WTC11 (cell line): ENCODE measurements around the gene GNG8. TPM values are rescaled to one million over a fixed set of nuclear protein-coding genes. Genes with fewer than 3 reads are reported as not detected.

Experiments used
- ATAC-seq: fragments of 200-7000 bp; cut with Tn5 transposase; 2 replicates; pipeline ENCODE4 v1.10.0; 2021; ENCODE audit warnings: mild to moderate bottlenecking, moderate library complexity
- CTCF ChIA-PET: fragments of 300-600 bp; sonication (Branson Sonifier 250); formaldehyde crosslinking; loops from one replicate; lab custom pipeline; 2021; ENCODE audit warnings: antibody characterized with exemption; lab: Charles Lee
- POLR2A ChIA-PET: fragments of 350-600 bp; sonication (Branson Sonifier 250); formaldehyde crosslinking; loops from one replicate; lab custom pipeline; 2021; ENCODE audit warnings: antibody characterized with exemption; lab: Charles Lee
- DNase-seq: peaks from one replicate; pipeline ENCODE4 v3.0.0; 2021; ENCODE audit warnings: low spot score
- H3K27ac Mint-ChIP-seq: 2 replicates; pipeline ENCODE4 v1.8.0; 2021; ENCODE audit warnings: mixed read lengths
- H3K27me3 Mint-ChIP-seq: 2 replicates; pipeline ENCODE4 v1.8.0; 2021; ENCODE audit warnings: low read depth, mild to moderate bottlenecking, moderate library complexity, mixed read lengths
- H3K36me3 Mint-ChIP-seq: 2 replicates; pipeline ENCODE4 v1.8.0; 2021; ENCODE audit warnings: mixed read lengths
- H3K4me1 Mint-ChIP-seq: 2 replicates; pipeline ENCODE4 v1.8.0; 2022; ENCODE audit warnings: mixed read lengths
- H3K4me3 Mint-ChIP-seq: 2 replicates; pipeline ENCODE4 v1.8.0; 2021; ENCODE audit warnings: mild to moderate bottlenecking, moderate library complexity, mixed read lengths
- H3K9me3 Mint-ChIP-seq: 2 replicates; pipeline ENCODE4 v1.8.0; 2021; ENCODE audit warnings: mixed read lengths
- CREB1 ChIP-seq: sonication (generic); formaldehyde crosslinking; IDR thresholded peaks from 2 replicates; pipeline ENCODE4 v1.8.0; 2023; ENCODE audit warnings: mild to moderate bottlenecking, missing genetic modification reagents
- E2F5 ChIP-seq: sonication (generic); formaldehyde crosslinking; IDR thresholded peaks from 2 replicates; pipeline ENCODE4 v1.8.1; 2022; ENCODE audit warnings: mild to moderate bottlenecking, moderate library complexity, missing genetic modification reagents
- EMX1 ChIP-seq: fragments of 250-450 bp; sonication (Bioruptor Pico); IDR thresholded peaks from 2 replicates; pipeline ENCODE4 v1.8.0; 2021; ENCODE audit warnings: mild to moderate bottlenecking
- FOXK1 ChIP-seq: sonication (generic); formaldehyde crosslinking; IDR thresholded peaks from 2 replicates; pipeline ENCODE4 v1.8.0; 2022; ENCODE audit warnings: mild to moderate bottlenecking, moderate library complexity, missing genetic modification reagents
- GABPB1 ChIP-seq: sonication (generic); formaldehyde crosslinking; IDR thresholded peaks from 2 replicates; pipeline ENCODE4 v1.8.1; 2023; ENCODE audit warnings: mild to moderate bottlenecking, missing genetic modification reagents
- GRHL2 ChIP-seq: fragments of 250-450 bp; sonication (Bioruptor Pico); IDR thresholded peaks from 2 replicates; pipeline ENCODE4 v1.8.0; 2022; ENCODE audit warnings: mild to moderate bottlenecking, moderate library complexity; ENCODE audit not compliant: insufficient replicate concordance, severe bottlenecking
- HMGA2 ChIP-seq: fragments of 250-450 bp; sonication (Bioruptor Pico); IDR thresholded peaks from 2 replicates; pipeline ENCODE4 v1.4.0; 2021; ENCODE audit warnings: mild to moderate bottlenecking, moderate library complexity
- MLX ChIP-seq: sonication (generic); formaldehyde crosslinking; IDR thresholded peaks from 2 replicates; pipeline ENCODE4 v1.8.1; 2023; ENCODE audit warnings: mild to moderate bottlenecking, missing genetic modification reagents, moderate library complexity
- NR2C2 ChIP-seq: sonication (generic); formaldehyde crosslinking; IDR thresholded peaks from 2 replicates; pipeline ENCODE4 v1.8.0; 2022; ENCODE audit warnings: mild to moderate bottlenecking, missing genetic modification reagents
- ZBTB21 ChIP-seq: sonication (generic); formaldehyde crosslinking; IDR thresholded peaks from 2 replicates; pipeline ENCODE4 v1.8.1; 2023; ENCODE audit warnings: mild to moderate bottlenecking, missing genetic modification reagents, borderline replicate concordance
- ZNF121 ChIP-seq: sonication (generic); formaldehyde crosslinking; IDR thresholded peaks from 2 replicates; pipeline ENCODE4 v1.8.0; 2023; ENCODE audit warnings: missing genetic modification reagents
- ZNF281 ChIP-seq: sonication (generic); formaldehyde crosslinking; IDR thresholded peaks from 2 replicates; pipeline ENCODE4 v1.8.0; 2023; ENCODE audit warnings: mild to moderate bottlenecking, missing genetic modification reagents
- ZNF416 ChIP-seq: fragments of 250-450 bp; sonication (Bioruptor Pico); IDR thresholded peaks from 2 replicates; pipeline ENCODE4 v1.9.0; 2021; ENCODE audit warnings: mild to moderate bottlenecking, inconsistent platforms
- ZNF423 ChIP-seq: fragments of 250-450 bp; sonication (Bioruptor Pico); IDR thresholded peaks from 2 replicates; pipeline ENCODE4 v2.1.2; 2022; ENCODE audit warnings: mild to moderate bottlenecking, moderate library complexity
- total RNA-seq: library from RNA; stranded (reverse); gene quantifications from 3 replicates; pipeline ENCODE4 v1.2.3, GENCODE V29; 2021
- TF ChIP-seq, protein P1 (sequence below): sonication (generic); formaldehyde crosslinking; IDR thresholded peaks from 2 replicates; pipeline ENCODE4 v1.8.0; 2022; ENCODE audit warnings: mild to moderate bottlenecking, missing genetic modification reagents
- TF ChIP-seq, protein P2 (sequence below): sonication (generic); formaldehyde crosslinking; IDR thresholded peaks from 2 replicates; pipeline ENCODE4 v1.8.0; 2022; ENCODE audit warnings: mild to moderate bottlenecking, missing genetic modification reagents
- TF ChIP-seq, protein P3 (sequence below): sonication (generic); formaldehyde crosslinking; conservative IDR thresholded peaks from 2 replicates; pipeline ENCODE4 v1.8.1; 2023; ENCODE audit warnings: mild to moderate bottlenecking, low read depth, missing genetic modification reagents, moderate library complexity
- TF ChIP-seq, protein P4 (sequence below): sonication (generic); formaldehyde crosslinking; IDR thresholded peaks from 2 replicates; pipeline ENCODE4 v1.8.0; 2023; ENCODE audit warnings: missing genetic modification reagents

GNG8 gene
- total RNA-seq, 1 experiment from 2014 or later = not detected

DNA sequence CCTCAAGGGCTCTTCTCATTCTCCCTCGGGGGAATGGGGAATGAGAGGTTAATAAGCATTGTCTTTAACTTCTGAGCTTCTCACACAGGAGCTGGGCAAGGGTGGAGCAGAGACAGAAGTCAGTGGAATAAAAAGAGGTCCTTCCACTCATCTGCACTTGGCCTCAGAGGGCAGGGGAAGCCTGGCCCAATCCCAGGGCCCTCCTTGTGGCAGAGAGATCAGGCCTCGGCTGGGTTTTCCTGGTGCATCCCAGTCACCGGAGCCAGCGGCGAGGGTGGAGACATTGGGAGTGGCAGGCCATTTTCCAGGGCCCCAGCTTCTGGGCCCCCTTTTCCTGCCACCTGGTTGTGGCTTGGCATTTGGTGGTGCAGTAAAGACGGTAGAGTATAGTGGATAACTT is 24.2 kb downstream of the GNG8 start:
- POLR2A ChIA-PET = interaction anchor here (0.6 kb wide), 1 partner anchor 47 kb away, joined by 3 read pairs; no protein-coding TSS in a partner anchor
- ATAC-seq = no peak
- no peaks in the 10 kb centered on the region for H3K9me3 Mint-ChIP-seq

GRCh38 chr19:46610851-46611770 is 24.9 kb downstream of the GNG8 start:
- H3K36me3 Mint-ChIP-seq = peaks cover 31% of the 10 kb centered on the region
- ChIA-PET POLR2A (interaction anchor here (0.6 to 1.9 kb wide), 3 partner anchors 10 to 50 kb away, joined by 3 to 6 read pairs (median 4); partner anchors contain the start of genes CALM3 and DACT3), CTCF (interaction anchor here (0.6 to 13.2 kb wide), 9 partner anchors 9 to 115 kb away, joined by 3 to 484 read pairs (median 4); partner anchors contain the start of genes DACT3, PNMA8B and PTGIR)
- peak; percentile 8 for DNase-seq
- H3K4me1 Mint-ChIP-seq = peaks cover 6% of the 10 kb centered on the region
- no peak for ATAC-seq
- no peaks in the 10 kb centered on the region for H3K9me3 Mint-ChIP-seq
- no peak overlapping the region for H3K4me3 Mint-ChIP-seq
- no peaks in the 10 kb centered on the region; the same call in 1 of the 2 replicates for H3K27me3 Mint-ChIP-seq
- TF ChIP-seq EMX1 (CRISPR knock-in tag) = 0 out of 2 replicates have a peak, but pooled peaks have one; percentile 11
- peak; percentile 84 for TF ChIP-seq ZNF121
- 0 out of 2 replicates have a peak, but pooled peaks have one; percentile 23 for TF ChIP-seq ZNF281 (CRISPR knock-in tag)
- no peak for TF ChIP-seq MLX (CRISPR knock-in tag)
- H3K27ac Mint-ChIP-seq = peak overlapping the region; percentile 71; the same call in 1 of the 2 replicates

More for the DNA sequence above, 24.2 kb downstream of the GNG8 start:
- Mint-ChIP-seq H3K27me3 (peaks cover 2% of the 10 kb centered on the region; the same call in 1 of the 2 replicates), H3K27ac (no peak overlapping the region), H3K4me3 (no peak overlapping the region), H3K36me3 (peaks cover 26% of the 10 kb centered on the region), H3K4me1 (peaks cover 8% of the 10 kb centered on the region)
- no peak for DNase-seq
- TF ChIP-seq GABPB1 (CRISPR knock-in tag) (no peak), CREB1 (no peak), HMGA2 (CRISPR knock-in tag) (no peak), ZBTB21 (no peak), ZNF423 (CRISPR knock-in tag) (no peak), E2F5 (CRISPR knock-in tag) (no peak), ZNF416 (CRISPR knock-in tag) (no peak), NR2C2 (CRISPR knock-in tag) (no peak), FOXK1 (CRISPR knock-in tag) (no peak), GRHL2 (no peak)
- TF ChIP-seq, protein P1, sequence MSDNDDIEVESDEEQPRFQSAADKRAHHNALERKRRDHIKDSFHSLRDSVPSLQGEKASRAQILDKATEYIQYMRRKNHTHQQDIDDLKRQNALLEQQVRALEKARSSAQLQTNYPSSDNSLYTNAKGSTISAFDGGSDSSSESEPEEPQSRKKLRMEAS (CRISPR knock-in tag) = no peak
- TF ChIP-seq, protein P2, sequence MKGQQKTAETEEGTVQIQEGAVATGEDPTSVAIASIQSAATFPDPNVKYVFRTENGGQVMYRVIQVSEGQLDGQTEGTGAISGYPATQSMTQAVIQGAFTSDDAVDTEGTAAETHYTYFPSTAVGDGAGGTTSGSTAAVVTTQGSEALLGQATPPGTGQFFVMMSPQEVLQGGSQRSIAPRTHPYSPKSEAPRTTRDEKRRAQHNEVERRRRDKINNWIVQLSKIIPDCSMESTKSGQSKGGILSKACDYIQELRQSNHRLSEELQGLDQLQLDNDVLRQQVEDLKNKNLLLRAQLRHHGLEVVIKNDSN (CRISPR knock-in tag) = no peak
- TF ChIP-seq, protein P3, sequence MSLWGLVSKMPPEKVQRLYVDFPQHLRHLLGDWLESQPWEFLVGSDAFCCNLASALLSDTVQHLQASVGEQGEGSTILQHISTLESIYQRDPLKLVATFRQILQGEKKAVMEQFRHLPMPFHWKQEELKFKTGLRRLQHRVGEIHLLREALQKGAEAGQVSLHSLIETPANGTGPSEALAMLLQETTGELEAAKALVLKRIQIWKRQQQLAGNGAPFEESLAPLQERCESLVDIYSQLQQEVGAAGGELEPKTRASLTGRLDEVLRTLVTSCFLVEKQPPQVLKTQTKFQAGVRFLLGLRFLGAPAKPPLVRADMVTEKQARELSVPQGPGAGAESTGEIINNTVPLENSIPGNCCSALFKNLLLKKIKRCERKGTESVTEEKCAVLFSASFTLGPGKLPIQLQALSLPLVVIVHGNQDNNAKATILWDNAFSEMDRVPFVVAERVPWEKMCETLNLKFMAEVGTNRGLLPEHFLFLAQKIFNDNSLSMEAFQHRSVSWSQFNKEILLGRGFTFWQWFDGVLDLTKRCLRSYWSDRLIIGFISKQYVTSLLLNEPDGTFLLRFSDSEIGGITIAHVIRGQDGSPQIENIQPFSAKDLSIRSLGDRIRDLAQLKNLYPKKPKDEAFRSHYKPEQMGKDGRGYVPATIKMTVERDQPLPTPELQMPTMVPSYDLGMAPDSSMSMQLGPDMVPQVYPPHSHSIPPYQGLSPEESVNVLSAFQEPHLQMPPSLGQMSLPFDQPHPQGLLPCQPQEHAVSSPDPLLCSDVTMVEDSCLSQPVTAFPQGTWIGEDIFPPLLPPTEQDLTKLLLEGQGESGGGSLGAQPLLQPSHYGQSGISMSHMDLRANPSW (CRISPR knock-in tag) = no peak
- TF ChIP-seq, protein P4, sequence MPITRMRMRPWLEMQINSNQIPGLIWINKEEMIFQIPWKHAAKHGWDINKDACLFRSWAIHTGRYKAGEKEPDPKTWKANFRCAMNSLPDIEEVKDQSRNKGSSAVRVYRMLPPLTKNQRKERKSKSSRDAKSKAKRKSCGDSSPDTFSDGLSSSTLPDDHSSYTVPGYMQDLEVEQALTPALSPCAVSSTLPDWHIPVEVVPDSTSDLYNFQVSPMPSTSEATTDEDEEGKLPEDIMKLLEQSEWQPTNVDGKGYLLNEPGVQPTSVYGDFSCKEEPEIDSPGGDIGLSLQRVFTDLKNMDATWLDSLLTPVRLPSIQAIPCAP (CRISPR knock-in tag) = no peak
- CTCF ChIA-PET = interaction anchor here (0.7 to 13.2 kb wide), 8 partner anchors 9 to 117 kb away, joined by 3 to 484 read pairs (median 3); partner anchors contain the start of genes DACT3 and PNMA8B
